Liver (tissue), 9 donors: Measurements from ENCODE around the gene ACE2. TPM values are rescaled to one million over a fixed set of nuclear protein-coding genes. Genes with fewer than 3 reads are reported as not detected.

ENCODE experiments used
- DNase-seq: peaks from one replicate; pipeline ENCODE4 v3.0.0-alpha.2; 2017; ENCODE audit warnings: low spot score
- H3K27ac ChIP-seq, 2 donors: one replicate each; pipeline ENCODE4 v1.7.0; 2013; ENCODE audit warnings: inconsistent platforms in 2 of 2, low read length in 2 of 2, control low read depth in 1 of 2, low read depth in 1 of 2, mild to moderate bottlenecking in 1 of 2
- H3K27me3 ChIP-seq, 4 donors: one replicate each; pipeline versions ENCODE4 v1.6.1 to v1.7.0; 2013; ENCODE audit warnings: low read length in 3 of 4, inconsistent platforms in 1 of 4, mild to moderate bottlenecking in 1 of 4, moderate library complexity in 1 of 4; ENCODE audit not compliant: control insufficient read depth in 4 of 4, insufficient read depth in 4 of 4
- H3K36me3 ChIP-seq, 4 donors: one replicate each; pipeline versions ENCODE4 v1.6.1 to v1.7.0; 2013; ENCODE audit warnings: low read length in 3 of 4, mild to moderate bottlenecking in 3 of 4, low read depth in 1 of 4, moderate library complexity in 1 of 4; ENCODE audit not compliant: control insufficient read depth in 4 of 4, insufficient read depth in 3 of 4
- H3K4me1 ChIP-seq, 4 donors: one replicate each; pipeline versions ENCODE4 v1.6.1 to v1.7.0; 2013; ENCODE audit warnings: low read length in 3 of 4, mild to moderate bottlenecking in 3 of 4, moderate library complexity in 1 of 4; ENCODE audit not compliant: control insufficient read depth in 4 of 4, insufficient read depth in 4 of 4
- H3K4me3 ChIP-seq, 3 donors: one replicate each; pipeline versions ENCODE4 v1.6.1 to v1.7.0; 2013; ENCODE audit warnings: low read length in 3 of 3, control low read depth in 1 of 3, low read depth in 1 of 3, mild to moderate bottlenecking in 1 of 3
- H3K9ac ChIP-seq, 2 donors: one replicate each; pipeline ENCODE4 v1.7.0; 2013; ENCODE audit warnings: low read length in 2 of 2, mild to moderate bottlenecking in 2 of 2, moderate library complexity in 2 of 2, control low read depth in 1 of 2, low read depth in 1 of 2
- H3K9me3 ChIP-seq, 4 donors: one replicate each; pipeline versions ENCODE4 v1.6.1 to v1.7.0; 2013; ENCODE audit warnings: low read length in 3 of 4; ENCODE audit not compliant: control insufficient read depth in 4 of 4
- ATF3 ChIP-seq: IDR thresholded peaks from 2 replicates; pipeline ENCODE4 v1.6.1; 2016; ENCODE audit warnings: antibody characterized with exemption
- EGR1 ChIP-seq, 2 donors: IDR thresholded peaks; 2 replicates each; pipeline ENCODE4 v1.6.1; 2016 to 2018; ENCODE audit warnings: antibody characterized with exemption in 2 of 2, low read depth in 2 of 2
- FOXA1 ChIP-seq: IDR thresholded peaks from 2 replicates; pipeline ENCODE4 v1.6.1; 2016; ENCODE audit warnings: antibody characterized with exemption
- FOXA2 ChIP-seq: IDR thresholded peaks from 2 replicates; pipeline ENCODE4 v1.6.1; 2016; ENCODE audit warnings: antibody characterized with exemption
- GABPA ChIP-seq, 2 donors: IDR thresholded peaks in 1 of 2; conservative IDR thresholded peaks in 1 of 2; 2 replicates each; pipeline ENCODE4 v1.6.1; 2016; ENCODE audit warnings: antibody characterized with exemption in 2 of 2, mild to moderate bottlenecking in 1 of 2, moderate library complexity in 1 of 2
- HNF4A ChIP-seq, 2 donors: conservative IDR thresholded peaks; 2 replicates each; pipeline ENCODE4 v1.6.1; 2016; ENCODE audit warnings: antibody characterized with exemption in 2 of 2, mild to moderate bottlenecking in 2 of 2
- HNF4G ChIP-seq: IDR thresholded peaks from 2 replicates; pipeline ENCODE4 v1.6.1; 2016; ENCODE audit warnings: antibody characterized with exemption
- JUND ChIP-seq, 2 donors: IDR thresholded peaks; 2 replicates each; pipeline ENCODE4 v1.6.1; 2016; ENCODE audit warnings: antibody characterized with exemption in 2 of 2
- MAX ChIP-seq: IDR thresholded peaks from 2 replicates; pipeline ENCODE4 v1.6.1; 2016; ENCODE audit warnings: antibody characterized with exemption
- NR2F2 ChIP-seq: IDR thresholded peaks from 2 replicates; pipeline ENCODE4 v1.6.1; 2016; ENCODE audit warnings: antibody characterized with exemption
- RAD21 ChIP-seq, 2 donors: IDR thresholded peaks; 2 replicates each; pipeline ENCODE4 v1.6.1; 2016; ENCODE audit warnings: antibody characterized with exemption in 2 of 2, mild to moderate bottlenecking in 2 of 2
- REST ChIP-seq: IDR thresholded peaks from 2 replicates; pipeline ENCODE4 v1.6.1; 2016; ENCODE audit warnings: antibody characterized with exemption, mild to moderate bottlenecking
- RXRA ChIP-seq, 2 donors: IDR thresholded peaks; 2 replicates each; pipeline ENCODE4 v1.6.1; 2017 to 2018; ENCODE audit warnings: antibody characterized with exemption in 2 of 2, mild to moderate bottlenecking in 1 of 2
- SP1 ChIP-seq: IDR thresholded peaks from 2 replicates; pipeline ENCODE4 v1.6.1; 2018; ENCODE audit warnings: antibody characterized with exemption, mild to moderate bottlenecking
- TAF1 ChIP-seq: conservative IDR thresholded peaks from 2 replicates; pipeline ENCODE4 v1.6.1; 2016; ENCODE audit warnings: antibody characterized with exemption, mild to moderate bottlenecking
- YY1 ChIP-seq: IDR thresholded peaks from 2 replicates; pipeline ENCODE4 v1.6.1; 2016; ENCODE audit warnings: antibody characterized with exemption, mild to moderate bottlenecking
- ZBTB33 ChIP-seq: IDR thresholded peaks from 2 replicates; pipeline ENCODE4 v1.6.1; 2016; ENCODE audit warnings: antibody characterized with exemption
- polyA plus RNA-seq, 2 donors: library from polyadenylated mRNA; stranded (reverse) in 1 of 2; unstranded in 1 of 2; fragments of 200-250 nt in 1 of 2; fragments of >200 nt in 1 of 2; fragmentation: Nextera tagmentation in 1 of 2; extraction: Ambion mirVana in 1 of 2; gene quantifications; one replicate each; pipeline versions ENCODE4 v1.2.1 to v1.2.3, GENCODE V29; 2013 to 2015
- total RNA-seq, 2 donors: library from RNA; depleted of rRNA; stranded (reverse); fragments of >200 nt; gene quantifications; one replicate each; pipeline ENCODE4 v1.2.3, GENCODE V29; 2014
- TF ChIP-seq, protein P1 (sequence below): fragments of 150-350 bp; IDR thresholded peaks from 2 replicates; pipeline ENCODE4 v1.5.1; 2017; ENCODE audit warnings: improper control_type of control experiment, low read depth, low read length; ENCODE audit not compliant: missing input control
- donor health status: healthy.
- donor health status: healthy.
- donor health status: healthy.
- donor health status: healthy.
- donor health status: healthy.

Gene ACE2
- total and polyA plus RNA-seq, 4 donors, result 0.33 to 4.1 (median 0.56) TPM

GRCh38 chrX:15529165-15529564 is 71.6 kb downstream of the ACE2 start:
- no peak overlapping the region for H3K27ac ChIP-seq
- H3K27me3 ChIP-seq, result peaks cover 0 to 4% (median 0%) of the 10 kb centered on the region in 4 donors
- DNase-seq, result no peak
- H3K4me1 ChIP-seq, result no peaks in the 10 kb centered on the region
- no peaks in the 10 kb centered on the region for H3K9me3 ChIP-seq
- H3K36me3 ChIP-seq, result no peaks in the 10 kb centered on the region
- TF ChIP-seq RAD21 (IDR thresholded peaks at IDR 0.05) (no peak), JUND (IDR thresholded peaks at IDR 0.05) (no peak), ZBTB33 (no peak), FOXA2 (no peak), GABPA (IDR thresholded peaks at IDR 0.05 in 1 of 2, conservative IDR thresholded peaks at IDR 0.05 in 1 of 2) (no peak), HNF4A (conservative IDR thresholded peaks at IDR 0.05) (no peak), SP1 (no peak), TAF1 (no peak), NR2F2 (no peak), YY1 (no peak), REST (no peak), FOXA1 (no peak), RXRA (IDR thresholded peaks at IDR 0.05) (no peak), ATF3 (no peak), EGR1 (IDR thresholded peaks at IDR 0.05; ENCODE audit: low read depth in 2 of 2) (no peak), HNF4G (no peak), MAX (no peak)
- TF ChIP-seq, protein P1, sequence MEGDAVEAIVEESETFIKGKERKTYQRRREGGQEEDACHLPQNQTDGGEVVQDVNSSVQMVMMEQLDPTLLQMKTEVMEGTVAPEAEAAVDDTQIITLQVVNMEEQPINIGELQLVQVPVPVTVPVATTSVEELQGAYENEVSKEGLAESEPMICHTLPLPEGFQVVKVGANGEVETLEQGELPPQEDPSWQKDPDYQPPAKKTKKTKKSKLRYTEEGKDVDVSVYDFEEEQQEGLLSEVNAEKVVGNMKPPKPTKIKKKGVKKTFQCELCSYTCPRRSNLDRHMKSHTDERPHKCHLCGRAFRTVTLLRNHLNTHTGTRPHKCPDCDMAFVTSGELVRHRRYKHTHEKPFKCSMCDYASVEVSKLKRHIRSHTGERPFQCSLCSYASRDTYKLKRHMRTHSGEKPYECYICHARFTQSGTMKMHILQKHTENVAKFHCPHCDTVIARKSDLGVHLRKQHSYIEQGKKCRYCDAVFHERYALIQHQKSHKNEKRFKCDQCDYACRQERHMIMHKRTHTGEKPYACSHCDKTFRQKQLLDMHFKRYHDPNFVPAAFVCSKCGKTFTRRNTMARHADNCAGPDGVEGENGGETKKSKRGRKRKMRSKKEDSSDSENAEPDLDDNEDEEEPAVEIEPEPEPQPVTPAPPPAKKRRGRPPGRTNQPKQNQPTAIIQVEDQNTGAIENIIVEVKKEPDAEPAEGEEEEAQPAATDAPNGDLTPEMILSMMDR, result no peak
- no peak overlapping the region for H3K4me3 ChIP-seq
- H3K9ac ChIP-seq, result no peak overlapping the region
